ENCODE results near the gene C4BPA.

DNA sequence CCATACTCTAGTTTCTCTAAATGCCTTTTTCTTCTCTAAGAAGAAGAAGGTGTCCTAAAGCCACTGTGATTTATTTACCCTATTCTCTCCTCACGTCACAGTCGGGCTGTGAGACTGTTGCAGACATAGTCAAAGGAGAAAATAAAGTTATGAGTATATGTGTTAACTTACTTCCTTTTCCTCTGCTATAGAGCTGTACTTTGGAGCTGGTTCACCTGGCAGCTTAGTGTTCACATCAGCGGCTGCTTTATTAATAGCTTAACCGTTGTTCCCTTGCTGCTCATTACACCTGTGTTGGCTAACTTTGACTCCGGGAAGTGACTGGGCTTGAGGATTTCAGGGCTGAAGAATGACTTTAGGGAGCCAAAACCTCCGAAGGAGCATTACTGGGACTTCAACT is 47.4 kb upstream of the C4BPA start:
- TF ChIP-seq, protein P1, sequence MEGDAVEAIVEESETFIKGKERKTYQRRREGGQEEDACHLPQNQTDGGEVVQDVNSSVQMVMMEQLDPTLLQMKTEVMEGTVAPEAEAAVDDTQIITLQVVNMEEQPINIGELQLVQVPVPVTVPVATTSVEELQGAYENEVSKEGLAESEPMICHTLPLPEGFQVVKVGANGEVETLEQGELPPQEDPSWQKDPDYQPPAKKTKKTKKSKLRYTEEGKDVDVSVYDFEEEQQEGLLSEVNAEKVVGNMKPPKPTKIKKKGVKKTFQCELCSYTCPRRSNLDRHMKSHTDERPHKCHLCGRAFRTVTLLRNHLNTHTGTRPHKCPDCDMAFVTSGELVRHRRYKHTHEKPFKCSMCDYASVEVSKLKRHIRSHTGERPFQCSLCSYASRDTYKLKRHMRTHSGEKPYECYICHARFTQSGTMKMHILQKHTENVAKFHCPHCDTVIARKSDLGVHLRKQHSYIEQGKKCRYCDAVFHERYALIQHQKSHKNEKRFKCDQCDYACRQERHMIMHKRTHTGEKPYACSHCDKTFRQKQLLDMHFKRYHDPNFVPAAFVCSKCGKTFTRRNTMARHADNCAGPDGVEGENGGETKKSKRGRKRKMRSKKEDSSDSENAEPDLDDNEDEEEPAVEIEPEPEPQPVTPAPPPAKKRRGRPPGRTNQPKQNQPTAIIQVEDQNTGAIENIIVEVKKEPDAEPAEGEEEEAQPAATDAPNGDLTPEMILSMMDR (IDR thresholded peaks at IDR 0.05; ENCODE audit: low read depth, low read length): no peak
- no peak for TF ChIP-seq EZH2phosphoT487 (IDR thresholded peaks at IDR 0.05; ENCODE audit: low read depth)
